Measurements from ENCODE around the gene IGSF10.

DNA sequence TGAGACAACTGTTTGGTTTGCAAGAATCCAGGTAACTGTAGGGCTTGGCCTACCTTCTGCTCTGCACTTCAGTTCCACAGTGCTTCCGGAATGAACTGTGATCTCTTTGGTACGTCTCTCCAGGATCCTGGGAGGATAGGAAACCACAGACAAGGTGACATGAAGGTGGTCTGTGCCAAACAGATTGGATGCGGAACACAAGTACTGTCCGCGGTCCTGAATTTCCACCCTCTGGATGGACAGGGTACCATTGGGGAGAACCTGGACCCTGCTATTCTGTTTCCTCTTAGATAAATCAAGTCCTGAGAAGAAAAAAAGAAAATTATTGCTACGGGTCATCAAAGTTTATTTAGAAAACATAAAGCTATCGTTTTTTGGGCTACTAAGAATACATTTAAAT lies 17.3 kb downstream of the IGSF10 start:
- TF ChIP-seq POLR2A (IDR thresholded peaks at IDR 0.05; ENCODE audit: low read length) (no peak), GATA1 (IDR thresholded peaks at IDR 0.05; ENCODE audit: low read depth, low read length) (no peak)

Measured in erythroblast (primary cell).